HepG2 (cell line): ENCODE data around the gene COG1.

Experiments
- ATF2 ChIP-seq: sonication (generic); formaldehyde crosslinking; IDR thresholded peaks from 2 replicates; pipeline ENCODE4 v1.4.0; 2020; ENCODE audit warnings: missing genetic modification reagents
- ATF7-NPFF ChIP-seq: sonication (generic); formaldehyde crosslinking; IDR thresholded peaks from 2 replicates; pipeline ENCODE4 v1.8.1; 2023; ENCODE audit warnings: mild to moderate bottlenecking, low read depth, missing genetic modification reagents, moderate library complexity
- CENPT ChIP-seq: sonication (generic); formaldehyde crosslinking; IDR thresholded peaks from 2 replicates; pipeline ENCODE4 v1.8.0; 2022; ENCODE audit warnings: low read depth, mild to moderate bottlenecking, moderate library complexity, missing genetic modification reagents
- CTCF ChIP-seq: sonication (generic); formaldehyde crosslinking; IDR thresholded peaks from 2 replicates; pipeline ENCODE4 v1.5.0; 2020; ENCODE audit warnings: mild to moderate bottlenecking, missing genetic modification reagents, moderate library complexity
- HNRNPL ChIP-seq: fragments of 200-400 bp; formaldehyde crosslinking; IDR thresholded peaks from 2 replicates; pipeline ENCODE4 v1.6.1; 2017; ENCODE audit warnings: mild to moderate bottlenecking, low read depth, low read length
- MBD4 ChIP-seq: IDR thresholded peaks from 2 replicates; pipeline ENCODE4 v1.6.1; 2012; ENCODE audit warnings: low read length, inconsistent platforms, borderline replicate concordance
- NFRKB ChIP-seq: fragments of 450-650 bp; IDR thresholded peaks from 2 replicates; pipeline ENCODE4 v1.6.1; 2017
- NPAS2 ChIP-seq: sonication (generic); formaldehyde crosslinking; IDR thresholded peaks from 2 replicates; pipeline ENCODE4 v1.8.0; 2022; ENCODE audit warnings: mild to moderate bottlenecking, missing genetic modification reagents, borderline replicate concordance
- PLSCR1 ChIP-seq: sonication (generic); formaldehyde crosslinking; IDR thresholded peaks from 2 replicates; pipeline ENCODE4 v1.5.0; 2020; ENCODE audit warnings: missing genetic modification reagents, mild to moderate bottlenecking, borderline replicate concordance
- TOE1 ChIP-seq: sonication (generic); formaldehyde crosslinking; IDR thresholded peaks from 2 replicates; pipeline ENCODE4 v1.4.0; 2020; ENCODE audit warnings: mild to moderate bottlenecking, missing genetic modification reagents
- U2AF1 ChIP-seq: fragments of 200-400 bp; formaldehyde crosslinking; optimal IDR thresholded peaks from 2 replicates; pipeline ENCODE3; 2017; ENCODE audit warnings: mild to moderate bottlenecking, low read depth, low read length
- ZBTB40 ChIP-seq, 2 experiments: fragments of 450-650 bp in 1 of 2; sonication (generic) in 1 of 2; formaldehyde crosslinking in 1 of 2; IDR thresholded peaks; 2 replicates each; pipeline versions ENCODE4 v1.6.1 to v1.8.0; 2016 to 2022; ENCODE audit warnings: antibody characterized with exemption in 1 of 2, mild to moderate bottlenecking in 1 of 2, missing genetic modification reagents in 1 of 2
- ZNF691 ChIP-seq: sonication (generic); formaldehyde crosslinking; IDR thresholded peaks from 2 replicates; pipeline ENCODE4 v1.4.0; 2020; ENCODE audit warnings: missing genetic modification reagents, low read depth, mild to moderate bottlenecking, borderline replicate concordance

- no peak for TF ChIP-seq PLSCR1
- TF ChIP-seq CTCF (CRISPR knock-in tag), result no peak
- no peak for TF ChIP-seq ZNF691 (CRISPR knock-in tag)
- no peak for TF ChIP-seq NFRKB
- TF ChIP-seq TOE1, result no peak
- TF ChIP-seq NPAS2 (CRISPR knock-in tag), result no peak
- no peak for TF ChIP-seq MBD4
- TF ChIP-seq ZBTB40 (IDR thresholded peaks at IDR 0.05), result no peak
- no peak for TF ChIP-seq ZBTB40 (CRISPR knock-in tag; IDR thresholded peaks at IDR 0.05)
- no peak for TF ChIP-seq U2AF1
- no peak for TF ChIP-seq HNRNPL
- TF ChIP-seq ATF2 (CRISPR knock-in tag), result no peak
- no peak for TF ChIP-seq ATF7-NPFF (CRISPR knock-in tag)
- no peak for TF ChIP-seq CENPT
Measured at GRCh38 chr17:73227379-73227778, 34.5 kb downstream of the COG1 start.
